ENCODE data around the gene DBF4.
"Not testable (repeated sequence)": the region's sequence is repeated elsewhere in the genome, so short reads cannot be mapped to it uniquely, and the experiment has no call there.

Gene DBF4

DNA sequence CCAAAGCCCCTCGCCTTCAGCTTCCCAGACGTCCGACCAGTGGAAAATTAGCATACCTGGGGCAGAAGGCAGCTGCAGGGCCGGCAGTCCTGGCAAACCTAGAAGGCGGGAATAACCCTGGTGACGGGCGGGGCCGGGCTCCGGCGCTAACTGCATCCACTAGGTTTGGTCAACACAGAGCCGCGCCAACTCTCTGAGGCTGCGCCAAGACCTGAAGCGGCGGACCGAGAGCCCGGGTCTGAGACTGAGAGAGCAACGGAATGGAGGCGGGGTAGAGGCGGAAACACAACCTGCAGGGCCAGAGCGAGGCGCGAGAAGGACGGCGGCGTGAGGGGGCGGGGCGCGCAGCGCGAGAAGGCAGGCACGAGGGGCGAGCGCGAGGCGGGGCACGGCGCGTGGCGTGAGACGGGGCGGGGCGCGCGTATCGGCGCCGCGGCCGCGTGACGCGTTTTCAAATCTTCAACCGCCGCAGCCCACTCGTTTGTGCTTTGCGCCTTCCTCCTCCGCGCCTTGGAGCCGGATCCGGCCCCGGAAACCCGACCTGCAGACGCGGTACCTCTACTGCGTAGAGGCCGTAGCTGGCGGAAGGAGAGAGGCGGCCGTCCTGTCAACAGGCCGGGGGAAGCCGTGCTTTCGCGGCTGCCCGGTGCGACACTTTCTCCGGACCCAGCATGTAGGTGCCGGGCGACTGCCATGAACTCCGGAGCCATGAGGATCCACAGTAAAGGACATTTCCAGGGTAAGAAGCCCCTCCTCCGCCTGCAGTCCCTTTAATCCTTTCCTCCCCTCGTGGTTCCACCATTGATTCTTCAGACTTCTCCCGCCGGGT lies at the start of gene DBF4, which contains the start of gene SLC25A40:
DBF4 (plus strand) TSS at position 454 of the 829 bp plus-strand sequence; CDS start at position 694, 240 bp downstream.
SLC25A40 (minus strand) TSS at position 321 of the 829 bp plus-strand sequence. CDS start 17,633 bp downstream, outside the sequence.
- H3K4me3 ChIP-seq (ENCODE audit: low read depth, low read length) = peak within 1 kb of the TSS; percentile 95
- DNase-seq (ENCODE audit: low read depth, low spot score) = peak; percentile 93
- TF ChIP-seq CTCF (IDR thresholded peaks at IDR 0.05; ENCODE audit: low read depth, low read length) = no peak
- in situ Hi-C loops (cut with HindIII; ENCODE audit: low sequenced_read_pairs) = no loop called here

DNA sequence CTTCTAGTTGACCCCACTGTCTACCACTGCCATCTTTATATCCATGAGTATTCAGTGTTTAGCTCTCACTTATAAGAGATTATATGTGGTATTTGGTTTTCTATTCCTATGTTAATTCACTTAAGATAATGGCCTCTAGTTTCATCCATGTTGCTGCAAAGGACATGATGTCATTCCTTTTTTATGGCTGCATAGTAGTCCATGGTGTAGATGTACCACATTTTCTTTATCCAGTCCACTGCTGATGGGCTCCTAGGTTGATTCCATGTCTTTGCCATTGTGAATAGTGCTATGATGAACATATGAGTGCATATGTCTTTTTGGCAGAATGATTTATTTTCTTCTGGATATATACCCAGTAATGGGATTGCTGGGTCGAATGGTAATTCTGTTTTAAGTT lies 47.9 kb upstream of the DBF4 start:
- DNase-seq (ENCODE audit: low read depth, low spot score); H3K4me3 ChIP-seq (ENCODE audit: low read depth, low read length); in situ Hi-C loops (cut with HindIII; ENCODE audit: low sequenced_read_pairs): not testable (repeated sequence)

- in situ Hi-C loops (cut with HindIII; ENCODE audit: low sequenced_read_pairs) = no loop called here
- DNase-seq (ENCODE audit: low read depth, low spot score) = no peak
- no peak for TF ChIP-seq CTCF (IDR thresholded peaks at IDR 0.05; ENCODE audit: low read depth, low read length)
- H3K4me3 ChIP-seq (ENCODE audit: low read depth, low read length) = no peak overlapping the region
Measured at GRCh38 chr7:87831097-87831496, 45.2 kb upstream of the DBF4 start.

GRCh38 chr7:87833130-87833529 lies 43.2 kb upstream of the DBF4 start:
- no peak for DNase-seq (ENCODE audit: low read depth, low spot score)
- in situ Hi-C loops (cut with HindIII; ENCODE audit: low sequenced_read_pairs) = no loop called here
- H3K4me3 ChIP-seq (ENCODE audit: low read depth, low read length) = no peak overlapping the region
- TF ChIP-seq CTCF (IDR thresholded peaks at IDR 0.05; ENCODE audit: low read depth, low read length) = no peak

- no peak for DNase-seq (ENCODE audit: low read depth, low spot score)
- in situ Hi-C loops (cut with HindIII; ENCODE audit: low sequenced_read_pairs) = no loop called here
- TF ChIP-seq CTCF (IDR thresholded peaks at IDR 0.05; ENCODE audit: low read depth, low read length) = no peak
- no peak overlapping the region for H3K4me3 ChIP-seq (ENCODE audit: low read depth, low read length)
Measured at GRCh38 chr7:87837597-87837996, 38.7 kb upstream of the DBF4 start.

GRCh38 chr7:87850836-87851593 lies 25.3 kb upstream of the DBF4 start:
- peak; percentile 24 for DNase-seq (ENCODE audit: low read depth, low spot score)
- in situ Hi-C loops (cut with HindIII; ENCODE audit: low sequenced_read_pairs) = no loop called here
- H3K4me3 ChIP-seq (ENCODE audit: low read depth, low read length) = no peak overlapping the region
- no peak for TF ChIP-seq CTCF (IDR thresholded peaks at IDR 0.05; ENCODE audit: low read depth, low read length)

DNA sequence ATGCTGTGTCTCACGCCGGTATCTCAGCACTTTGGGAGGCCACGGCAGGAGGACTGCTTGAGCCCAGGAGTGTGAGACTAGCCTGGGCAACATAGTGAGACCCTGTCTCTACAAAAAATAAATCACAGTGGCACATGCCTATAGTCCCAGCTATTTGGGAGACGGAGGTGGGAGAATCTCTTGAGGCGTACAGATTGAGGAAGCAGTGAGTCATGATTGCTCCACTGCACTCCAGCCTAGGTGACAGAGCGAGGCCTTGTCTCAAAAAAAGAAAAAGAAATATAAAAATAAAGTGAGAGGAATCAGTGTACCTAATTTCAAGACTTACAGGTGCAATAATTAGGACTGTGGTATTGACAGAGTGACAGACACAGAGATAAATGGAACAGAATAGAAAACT lies 24.0 kb upstream of the DBF4 start:
- no peak overlapping the region for H3K4me3 ChIP-seq (ENCODE audit: low read depth, low read length)
- in situ Hi-C loops (cut with HindIII; ENCODE audit: low sequenced_read_pairs) = no loop called here
- no peak for TF ChIP-seq CTCF (IDR thresholded peaks at IDR 0.05; ENCODE audit: low read depth, low read length)
- DNase-seq (ENCODE audit: low read depth, low spot score) = no peak

All from astrocyte of the spinal cord (primary cell).